Posterior vena cava (tissue), 2 donors: ENCODE results near the gene NID2. TPM values are rescaled to one million over a fixed set of nuclear protein-coding genes. Genes with fewer than 3 reads are reported as not detected.
A peak's percentile ranks its signal among the peaks of the same experiment; 100 is the strongest.

Experiments
- DNase-seq: peaks from one replicate; pipeline ENCODE4 v3.0.0-alpha.2; 2020; ENCODE audit warnings: low spot score
- intact Hi-C, 2 donors: fragments of 100-400 bp; cut with DNase I; formaldehyde crosslinking; loops; one replicate each; pipeline versions ENCODE4 v1.14.1 to v1.14.2; 2022 to 2023
- total RNA-seq, 2 donors: library from RNA; stranded (reverse); fragmentation: NEBNext Ultra II Directional; extraction: Animal tissue kit (Norgen Biotek cat#: 25700); gene quantifications; one replicate each; pipeline ENCODE4 v1.2.1, GENCODE V29; 2021
- donor health status: DM: yes; HTN: yes; CAD: no.
- donor health status: DM: yes; HTN: yes; CAD: no.

The NID2 gene
- total RNA-seq, 2 donors from 2014 or later: 49.8 to 56.9 TPM

DNA sequence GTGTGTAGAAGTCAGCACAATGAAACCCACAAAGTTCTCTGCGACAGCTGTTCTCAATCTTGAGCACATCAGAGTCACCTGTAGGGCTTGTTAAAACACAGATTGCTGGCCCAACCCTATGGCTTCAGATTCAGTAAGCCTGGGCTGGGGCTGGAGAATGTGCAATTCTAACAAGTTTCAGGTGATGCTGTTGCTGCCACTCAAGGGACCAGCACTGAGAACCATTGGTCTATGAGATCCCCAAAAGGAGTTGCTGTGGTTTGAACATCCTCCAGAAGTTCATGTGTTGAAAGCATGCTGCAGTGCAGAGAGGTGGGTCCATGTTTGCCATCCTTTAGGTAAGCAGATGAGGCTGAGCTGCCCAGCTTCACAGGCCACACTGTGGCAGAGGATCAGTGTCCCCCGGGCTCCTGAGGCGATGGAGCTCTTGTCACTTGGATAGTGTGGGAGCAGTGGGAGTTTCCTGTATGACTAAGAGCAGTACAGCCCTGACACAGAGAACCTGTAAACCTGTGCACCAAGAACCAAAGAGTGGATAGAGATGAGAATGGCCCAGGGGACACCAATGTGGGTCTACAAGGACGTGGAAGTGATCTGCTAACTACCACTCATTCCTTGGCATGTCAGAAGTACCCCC lies 87.5 kb downstream of the NID2 start:
- no peak for DNase-seq
- intact Hi-C loops: no loop called here

DNA sequence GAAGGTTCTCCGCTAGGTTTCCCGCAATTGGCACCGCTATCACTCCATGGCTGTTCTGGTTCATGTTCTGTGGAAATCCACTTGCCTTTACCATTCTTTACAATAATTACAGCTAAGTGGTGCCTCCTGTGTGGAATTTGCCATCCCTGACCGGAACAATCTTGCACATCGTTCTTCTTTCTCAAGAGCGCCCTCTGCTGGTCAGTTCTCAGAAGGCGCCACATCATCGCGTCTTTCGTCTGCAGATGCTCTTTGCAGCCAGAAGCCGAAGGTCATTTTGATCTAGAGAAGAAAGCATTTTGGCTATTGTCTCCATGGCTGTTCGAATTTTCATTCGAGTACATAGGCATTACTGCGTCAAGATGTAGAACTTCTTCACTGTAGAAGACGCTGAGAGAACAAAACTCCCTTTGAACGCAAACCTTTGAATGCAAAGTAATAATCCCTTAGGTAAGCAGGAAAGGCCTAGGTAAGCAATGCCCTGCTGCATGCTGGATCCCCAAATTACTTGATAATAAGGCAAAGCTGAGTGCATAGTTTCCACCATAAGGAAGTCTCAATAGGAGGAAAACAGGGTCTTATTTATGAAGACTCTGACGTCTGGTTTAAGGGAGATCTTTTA lies 89.7 kb downstream of the NID2 start:
- peak; percentile 93 for DNase-seq
- intact Hi-C loops: loop anchor here in 1 of 2 donors (5.0 kb wide), 1 partner anchor 697 kb away; no protein-coding TSS in a partner anchor

DNA sequence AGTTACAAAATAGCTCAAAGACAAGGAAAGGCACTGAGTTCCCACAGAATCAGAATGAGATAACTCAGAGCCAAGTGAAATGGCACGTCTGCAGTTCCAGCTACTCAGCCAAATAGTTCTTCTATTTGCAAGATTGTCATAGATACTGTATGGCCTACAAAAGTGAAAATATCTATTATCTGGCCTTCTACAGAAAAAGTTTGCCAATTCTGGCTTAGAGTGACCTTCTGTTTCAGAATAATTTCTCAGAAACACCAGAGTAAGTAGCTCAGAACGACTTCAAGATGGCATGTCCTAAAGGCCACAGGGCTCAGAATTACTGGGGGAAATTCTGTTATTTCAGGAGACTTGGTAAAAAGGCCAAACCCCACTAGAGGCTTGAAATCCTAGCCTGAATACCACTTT lies 90.2 kb downstream of the NID2 start:
- no peak for DNase-seq
- intact Hi-C loops: loop anchor here in 1 of 2 donors (5.0 kb wide), 1 partner anchor 696 kb away; no protein-coding TSS in a partner anchor

DNA sequence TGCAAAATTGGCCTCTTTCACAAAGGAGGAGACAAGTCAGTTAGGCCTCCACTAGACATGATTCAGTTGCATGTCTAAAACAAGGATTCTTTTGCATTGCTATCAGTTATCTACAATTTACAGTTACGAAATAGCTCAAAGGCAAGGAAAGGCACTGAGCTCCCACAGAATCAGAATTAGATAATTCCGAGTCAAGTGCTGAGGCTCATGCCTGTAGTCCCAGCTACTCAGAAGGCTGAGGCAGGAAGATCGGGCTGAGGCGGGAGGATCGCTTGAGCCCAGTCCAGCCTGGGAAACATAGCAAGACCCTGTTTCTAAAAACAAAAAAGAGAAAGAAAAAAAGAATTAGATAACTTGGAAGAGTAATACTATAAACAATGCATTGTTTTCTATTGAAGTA lies 91.8 kb downstream of the NID2 start:
- DNase-seq: no peak
- intact Hi-C loops: loop anchor here in 1 of 2 donors (5.0 kb wide), 1 partner anchor 695 kb away; no protein-coding TSS in a partner anchor

DNA sequence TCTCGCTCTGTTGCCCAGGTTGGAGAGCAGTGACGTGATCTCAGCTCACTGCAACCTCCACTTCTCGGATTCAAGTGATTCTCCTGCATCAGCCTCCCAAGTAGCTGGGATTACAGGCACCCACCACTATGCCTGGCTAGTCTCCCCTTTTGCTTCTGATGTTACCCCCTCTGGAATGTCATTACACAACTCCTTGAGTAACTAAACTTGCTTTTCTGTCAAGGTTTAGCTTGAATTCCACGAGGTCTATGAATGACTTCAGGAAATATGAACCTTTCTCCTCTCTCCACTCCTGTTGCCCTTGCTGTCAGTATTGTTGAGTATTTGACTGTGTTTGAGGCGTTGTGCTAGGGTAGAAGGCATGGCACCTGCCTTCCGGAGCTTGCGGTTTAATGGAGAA lies 96.3 kb downstream of the NID2 start:
- no peak for DNase-seq
- intact Hi-C loops: no loop called here

DNA sequence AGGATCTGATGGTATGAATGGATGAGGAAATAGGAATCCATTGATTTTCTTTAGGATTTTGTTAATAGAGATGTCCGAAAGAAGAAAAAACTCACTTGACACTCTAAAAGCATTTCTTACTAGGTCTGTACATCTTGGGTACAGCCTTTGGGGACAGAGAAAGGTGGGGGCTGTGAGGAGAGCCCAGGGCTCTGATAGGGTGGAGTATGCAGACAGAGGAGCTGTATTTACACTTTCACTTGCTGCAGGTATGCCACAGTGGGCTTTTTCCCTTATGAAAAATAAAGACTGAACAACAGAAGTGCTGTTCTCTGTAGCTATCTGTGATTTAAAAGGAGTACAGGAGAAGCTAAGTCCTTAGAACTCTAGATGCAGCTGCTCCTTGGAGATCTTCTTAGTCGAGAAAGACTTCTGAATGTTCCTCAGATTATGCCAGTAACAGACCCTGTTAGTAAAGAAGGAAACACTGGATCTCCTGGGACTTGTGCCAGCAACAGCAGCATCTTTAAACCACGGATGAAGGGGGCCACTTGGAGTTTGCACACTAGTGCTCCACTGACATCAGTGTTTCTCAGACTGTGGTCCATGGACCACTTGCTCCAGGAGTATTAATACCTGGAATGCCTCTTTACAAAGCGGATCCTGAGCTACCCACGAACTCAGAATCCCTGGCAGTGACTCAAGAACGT lies 98.9 kb downstream of the NID2 start:
- intact Hi-C loops: no loop called here
- no peak for DNase-seq

DNA sequence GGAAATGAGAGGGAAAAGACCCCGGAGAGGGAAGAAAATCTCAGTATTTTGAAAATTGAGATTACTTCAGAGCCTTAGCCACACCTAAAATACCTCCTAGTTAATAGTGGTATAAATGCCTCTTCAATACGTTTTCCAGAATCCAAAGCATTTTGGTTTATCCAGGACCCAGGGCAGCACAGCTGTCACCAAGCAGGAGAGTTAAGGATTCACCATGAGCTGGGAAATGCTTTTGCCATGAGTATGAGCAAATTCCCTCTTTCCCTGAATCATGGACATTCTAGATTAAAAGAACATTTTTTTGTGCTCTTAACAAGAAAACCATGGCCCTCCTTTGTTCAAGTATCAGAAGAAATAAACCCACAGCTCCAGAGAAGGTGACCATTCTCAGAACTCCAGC lies 101.3 kb downstream of the NID2 start:
- intact Hi-C loops: no loop called here
- DNase-seq: no peak

DNA sequence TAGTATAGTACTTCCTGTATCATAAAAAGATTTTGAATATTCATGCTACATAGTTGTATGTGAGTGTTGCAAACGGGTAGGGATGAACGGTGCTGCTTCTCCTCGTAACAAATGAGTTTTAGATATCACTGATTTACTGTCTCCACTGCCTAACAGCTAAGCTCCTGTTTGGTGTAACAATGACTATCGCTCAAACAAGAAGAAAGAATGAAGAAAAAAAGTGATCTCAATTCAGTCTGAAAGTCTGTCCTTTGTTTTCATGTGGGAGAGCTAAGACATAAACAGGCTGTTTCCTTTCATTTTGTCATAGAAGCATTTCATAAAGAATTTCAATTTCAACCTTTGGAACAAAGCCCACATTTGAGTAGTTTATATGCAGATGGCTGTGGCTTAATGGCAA lies 105.6 kb downstream of the NID2 start:
- no peak for DNase-seq
- intact Hi-C loops: no loop called here

DNA sequence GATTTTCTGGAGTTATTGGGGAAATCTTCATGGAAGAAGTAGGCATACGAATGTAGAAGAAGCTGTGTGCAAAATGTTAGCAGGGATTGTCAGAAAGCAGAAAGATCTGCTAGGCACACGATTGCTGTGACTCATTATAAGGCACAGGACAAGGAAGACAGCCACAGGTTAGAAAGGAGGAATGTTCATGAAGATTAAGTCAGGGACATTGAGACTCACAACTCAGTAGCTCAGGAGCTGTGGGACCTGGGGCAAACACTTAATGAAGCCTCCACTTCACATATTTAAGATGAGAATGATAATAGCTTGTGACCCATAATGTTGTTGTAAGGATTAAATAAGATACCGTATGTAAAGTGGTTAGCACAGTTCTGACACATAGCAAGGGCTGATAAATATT lies 106.1 kb downstream of the NID2 start:
- intact Hi-C loops: no loop called here
- no peak for DNase-seq

DNA sequence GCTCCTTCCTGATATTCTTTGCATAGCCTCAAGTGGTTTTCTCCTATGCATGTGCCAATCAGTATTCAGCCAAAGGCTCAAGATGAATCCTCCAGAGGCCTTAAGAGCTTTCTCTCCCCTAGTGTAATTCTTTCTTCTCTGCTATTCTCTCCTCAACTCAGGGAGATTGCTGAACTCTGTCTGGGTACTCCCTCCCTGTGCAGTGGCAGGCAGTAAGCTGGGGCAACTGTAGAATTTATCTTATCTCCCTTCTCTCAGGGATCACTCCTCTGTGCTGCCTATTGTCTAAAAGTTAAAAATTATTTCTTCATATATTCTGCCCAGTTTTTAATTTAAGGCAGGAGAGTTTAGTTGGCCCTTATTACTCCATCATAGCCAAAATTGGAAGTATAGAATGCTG lies 108.0 kb downstream of the NID2 start:
- intact Hi-C loops: no loop called here

DNA sequence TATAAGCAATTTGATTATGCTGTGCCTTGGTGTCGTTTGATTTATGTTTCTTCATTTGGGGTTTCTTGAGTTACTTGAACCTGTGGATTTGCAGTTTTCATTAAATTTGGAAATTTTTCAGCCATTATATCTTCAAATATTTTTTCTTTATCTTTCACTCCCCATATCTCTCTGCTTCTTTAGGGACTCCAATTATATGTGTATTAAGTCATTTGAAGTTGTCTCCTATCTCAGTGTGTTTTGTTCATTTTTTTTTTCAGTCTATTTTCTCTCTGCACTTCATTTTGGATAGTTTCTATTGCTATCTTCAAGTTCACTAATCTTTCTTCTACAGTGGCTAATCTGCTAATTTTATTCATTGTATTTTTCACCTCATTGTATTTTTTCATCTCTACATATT lies 108.9 kb downstream of the NID2 start:
- no peak for DNase-seq

More for the DNA sequence above, 108.0 kb downstream of the NID2 start:
- DNase-seq: no peak

DNA sequence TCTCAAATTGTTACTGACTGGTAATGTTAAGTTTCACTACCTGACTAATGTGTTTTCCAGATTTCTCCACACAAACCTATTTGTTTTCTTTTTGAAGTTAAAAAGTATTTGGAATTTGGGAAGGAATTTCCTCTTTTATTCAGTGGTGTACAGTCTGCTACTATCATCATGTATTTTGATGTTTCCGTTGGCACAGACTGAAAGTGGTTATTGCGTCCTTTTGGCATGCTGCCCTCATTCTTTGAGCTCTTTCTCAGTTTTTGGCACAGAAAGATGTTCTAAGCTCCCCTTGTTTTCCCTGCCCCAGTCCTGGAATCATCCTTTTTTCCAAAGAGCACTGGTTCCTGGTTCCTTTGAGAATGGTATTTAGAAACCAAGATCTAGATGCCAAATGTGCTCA lies 110.9 kb downstream of the NID2 start:
- intact Hi-C loops: no loop called here
- DNase-seq: no peak

More for the DNA sequence above, 108.9 kb downstream of the NID2 start:
- intact Hi-C loops: no loop called here

Other genes starting within 250 kb of the NID2 start
- gene GNG2, start 208.4 kb downstream of the NID2 start, total RNA-seq: 10 to 100 TPM; 14.5 to 29.5 TPM
- gene RTRAF, start 79.5 kb downstream of the NID2 start, total RNA-seq: 100 to 1,000 TPM; 128 to 131 TPM
- gene PTGDR, start 198.6 kb upstream of the NID2 start, total RNA-seq: 1 to 10 TPM; 2.9 to 4.5 TPM
- gene PTGER2, start 245.3 kb upstream of the NID2 start, total RNA-seq: 1 to 10 TPM; 5.3 to 7.4 TPM